Mammary epithelial cell (primary cell): Measurements from ENCODE around the gene KIRREL3.

Experiments used
- CTCF ChIP-seq, 2 donors: IDR thresholded peaks in 1 of 2; conservative IDR thresholded peaks in 1 of 2; 2 replicates each; pipeline ENCODE4 v1.5.1; 2011 to 2012; ENCODE audit warnings: inconsistent platforms in 2 of 2, low read length in 2 of 2, mild to moderate bottlenecking in 2 of 2, control low read depth in 1 of 2, low read depth in 1 of 2; ENCODE audit not compliant: insufficient read depth in 1 of 2; ENCODE audit errors: extremely low read depth in 1 of 2
- EZH2 ChIP-seq: IDR thresholded peaks from 2 replicates; pipeline ENCODE4 v1.6.1; 2012; ENCODE audit warnings: low read length, inconsistent platforms, borderline replicate concordance

DNA sequence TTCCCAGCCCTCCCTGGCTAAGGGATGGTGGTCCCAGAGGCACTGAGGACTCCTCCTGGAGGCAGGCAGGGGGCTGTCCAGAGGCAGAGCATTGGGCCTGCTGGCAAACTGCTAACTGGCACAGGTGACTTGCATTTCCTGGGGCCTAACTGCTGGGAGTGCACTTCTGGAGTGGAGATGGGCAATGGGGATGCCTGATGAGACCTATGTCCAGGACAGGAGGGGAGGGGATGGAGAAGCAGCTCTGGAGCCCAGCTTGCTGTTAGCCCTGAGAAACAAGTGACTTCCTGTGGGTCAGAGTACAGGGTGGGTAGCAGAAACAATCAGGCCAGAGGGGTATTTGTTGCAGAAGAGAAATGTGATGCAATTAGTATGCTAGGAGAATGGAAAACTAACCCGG, 391.9 kb downstream of the KIRREL3 start:
- TF ChIP-seq CTCF (conservative IDR thresholded peaks at IDR 0.05 in 1 of 2, IDR thresholded peaks at IDR 0.05 in 1 of 2; ENCODE audit: extremely low read depth in 1 of 2, insufficient read depth in 1 of 2, low read depth in 1 of 2, low read length in 2 of 2) = no peak
- no peak for TF ChIP-seq EZH2
